Endodermal cell (in vitro differentiated cells): Measurements from ENCODE around the gene BCAR1. TPM values are rescaled to one million over a fixed set of nuclear protein-coding genes. Genes with fewer than 3 reads are reported as not detected.

Experiments
- DNase-seq: peaks from one replicate; pipeline ENCODE4 v3.0.0-alpha.2; 2017
- H3K27ac ChIP-seq: 2 replicates; pipeline ENCODE4 v1.5.1; 2013; ENCODE audit warnings: mild to moderate bottlenecking, low read depth, low read length, moderate library complexity
- H3K27me3 ChIP-seq: 2 replicates; pipeline ENCODE4 v1.6.1; 2013; ENCODE audit warnings: mild to moderate bottlenecking, low read length, moderate library complexity; ENCODE audit not compliant: insufficient read depth, control insufficient read depth, poor library complexity, severe bottlenecking
- H3K36me3 ChIP-seq: 2 replicates; pipeline ENCODE4 v1.7.0; 2013; ENCODE audit warnings: mild to moderate bottlenecking, low read length, moderate library complexity; ENCODE audit not compliant: control insufficient read depth, insufficient read depth
- H3K4me1 ChIP-seq: one replicate; pipeline ENCODE4 v1.7.0; 2013; ENCODE audit warnings: low read length; ENCODE audit not compliant: control insufficient read depth, insufficient read depth
- H3K4me3 ChIP-seq: 2 replicates; pipeline ENCODE4 v1.5.1; 2013; ENCODE audit warnings: mild to moderate bottlenecking, low read length, moderate library complexity
- H3K9ac ChIP-seq: 2 replicates; pipeline ENCODE4 v1.6.1; 2013; ENCODE audit warnings: mild to moderate bottlenecking, low read length, moderate library complexity; ENCODE audit not compliant: poor library complexity, severe bottlenecking; ENCODE audit errors: extremely low read depth
- H3K9me3 ChIP-seq: 2 replicates; pipeline ENCODE4 v1.6.1; 2013; ENCODE audit warnings: mild to moderate bottlenecking, low read length, moderate library complexity; ENCODE audit not compliant: control insufficient read depth
- H3K27ac Mint-ChIP-seq: 2 replicates; pipeline ENCODE4 v1.8.0; 2020; ENCODE audit warnings: mixed read lengths
- H3K27me3 Mint-ChIP-seq: 2 replicates; pipeline ENCODE4 v1.8.0; 2021; ENCODE audit warnings: mild to moderate bottlenecking, mixed read lengths; ENCODE audit not compliant: insufficient read depth
- H3K36me3 Mint-ChIP-seq: 2 replicates; pipeline ENCODE4 v1.8.0; 2020; ENCODE audit warnings: low read depth, mixed read lengths
- H3K4me1 Mint-ChIP-seq: 2 replicates; pipeline ENCODE4 v1.8.0; 2020; ENCODE audit warnings: mixed read lengths
- H3K4me3 Mint-ChIP-seq: 2 replicates; pipeline ENCODE4 v1.8.0; 2020; ENCODE audit warnings: mild to moderate bottlenecking, moderate library complexity, mixed read lengths
- H3K9me3 Mint-ChIP-seq: 2 replicates; pipeline ENCODE4 v1.8.0; 2020; ENCODE audit warnings: mild to moderate bottlenecking, mixed read lengths
- WGBS, 2 experiments: methylation state at CpG; one replicate each; pipeline versions ENCODE4 v1.1.5 to v1.1.7; 2013; ENCODE audit warnings: missing lambda C conversion rate in 2 of 2, mixed read lengths in 1 of 2; ENCODE audit not compliant: insufficient coverage in 1 of 2, insufficient read length in 1 of 2; 5-methylcytosine and 5-hydroxymethylcytosine counted together
- total RNA-seq, 2 donors: library from RNA; stranded (reverse); fragmentation: NEBNext Ultra II Directional in 1 of 2; extraction: Animal tissue kit (Norgen Biotek cat#: 25700) in 1 of 2; gene quantifications; 2 replicates in 1 of 2; 3 replicates in 1 of 2; pipeline ENCODE4 v1.2.1, GENCODE V29; 2021
- TF ChIP-seq, protein P1 (sequence below): fragments of 200-600 bp; sonication (generic); conservative IDR thresholded peaks from 2 replicates; pipeline ENCODE4 v1.5.0; 2021; ENCODE audit warnings: antibody characterized with exemption, mild to moderate bottlenecking

BCAR1 gene
- total RNA-seq, 2 donors from 2014 or later = 56.2 to 74.3 TPM

DNA sequence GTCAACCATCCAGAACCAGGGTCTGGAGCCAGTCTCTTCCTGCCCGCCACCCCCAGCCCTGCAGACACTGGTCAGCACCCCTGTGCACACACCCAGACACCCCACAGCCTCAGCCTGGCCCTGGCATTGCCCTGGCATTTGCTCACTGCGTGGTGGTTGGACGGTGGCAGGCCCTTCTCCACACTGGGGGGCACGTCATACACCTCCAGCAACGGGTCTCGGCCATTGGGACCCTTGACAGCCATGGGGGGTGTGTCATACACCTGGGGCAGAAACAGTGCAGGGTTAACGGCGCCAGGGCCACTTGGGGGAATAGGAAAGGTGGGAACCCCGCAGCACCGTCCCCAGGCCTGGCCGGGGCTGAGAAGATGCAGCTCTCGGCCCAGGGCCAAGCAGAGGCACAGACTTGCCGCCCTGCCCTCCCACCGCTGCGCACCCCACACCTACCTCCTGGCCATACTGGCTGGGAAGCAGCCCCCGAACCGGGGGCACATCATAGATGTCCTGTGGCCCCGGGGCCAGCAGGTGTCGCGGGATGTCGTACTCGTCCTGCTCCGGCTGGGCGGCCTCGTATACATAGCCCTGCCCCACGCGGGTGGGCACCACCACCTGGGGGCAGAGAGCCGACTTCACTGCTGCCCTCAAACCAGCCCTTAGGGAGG, 14.6 kb downstream of the BCAR1 start:
- Mint-ChIP-seq H3K4me3 (no peak overlapping the region), H3K36me3 (peaks cover 50% of the 10 kb centered on the region), H3K4me1 (no peaks in the 10 kb centered on the region), H3K27ac (no peak overlapping the region), H3K27me3 (no peaks in the 10 kb centered on the region), H3K9me3 (no peaks in the 10 kb centered on the region)
- Histone ChIP-seq H3K9ac (no peak overlapping the region), H3K9me3 (no peaks in the 10 kb centered on the region), H3K27ac (no peak overlapping the region), H3K4me3 (no peak overlapping the region), H3K27me3 (no peaks in the 10 kb centered on the region), H3K4me1 (no peaks in the 10 kb centered on the region), H3K36me3 (peaks cover 29% of the 10 kb centered on the region)
- TF ChIP-seq, protein P1, sequence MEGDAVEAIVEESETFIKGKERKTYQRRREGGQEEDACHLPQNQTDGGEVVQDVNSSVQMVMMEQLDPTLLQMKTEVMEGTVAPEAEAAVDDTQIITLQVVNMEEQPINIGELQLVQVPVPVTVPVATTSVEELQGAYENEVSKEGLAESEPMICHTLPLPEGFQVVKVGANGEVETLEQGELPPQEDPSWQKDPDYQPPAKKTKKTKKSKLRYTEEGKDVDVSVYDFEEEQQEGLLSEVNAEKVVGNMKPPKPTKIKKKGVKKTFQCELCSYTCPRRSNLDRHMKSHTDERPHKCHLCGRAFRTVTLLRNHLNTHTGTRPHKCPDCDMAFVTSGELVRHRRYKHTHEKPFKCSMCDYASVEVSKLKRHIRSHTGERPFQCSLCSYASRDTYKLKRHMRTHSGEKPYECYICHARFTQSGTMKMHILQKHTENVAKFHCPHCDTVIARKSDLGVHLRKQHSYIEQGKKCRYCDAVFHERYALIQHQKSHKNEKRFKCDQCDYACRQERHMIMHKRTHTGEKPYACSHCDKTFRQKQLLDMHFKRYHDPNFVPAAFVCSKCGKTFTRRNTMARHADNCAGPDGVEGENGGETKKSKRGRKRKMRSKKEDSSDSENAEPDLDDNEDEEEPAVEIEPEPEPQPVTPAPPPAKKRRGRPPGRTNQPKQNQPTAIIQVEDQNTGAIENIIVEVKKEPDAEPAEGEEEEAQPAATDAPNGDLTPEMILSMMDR = no peak
- DNase-seq = no peak
- WGBS, 2 experiments = 94 to 99% methylated on average over 12 to 28 of the region's 28 CpGs

GRCh38 chr16:75236232-75236631, 15.2 kb downstream of the BCAR1 start:
- Mint-ChIP-seq H3K4me1 (no peaks in the 10 kb centered on the region), H3K27me3 (no peaks in the 10 kb centered on the region), H3K36me3 (peaks cover 50% of the 10 kb centered on the region), H3K27ac (no peak overlapping the region), H3K4me3 (no peak overlapping the region), H3K9me3 (no peaks in the 10 kb centered on the region)
- H3K36me3 ChIP-seq = peaks cover 33% of the 10 kb centered on the region
- H3K27ac ChIP-seq = no peak overlapping the region
- TF ChIP-seq, protein P1 = no peak
- H3K4me3 ChIP-seq = no peak overlapping the region
- no peaks in the 10 kb centered on the region for H3K27me3 ChIP-seq
- H3K9ac ChIP-seq = no peak overlapping the region
- H3K4me1 ChIP-seq = no peaks in the 10 kb centered on the region
- DNase-seq = no peak
- WGBS, 2 experiments = 91 to 94% methylated on average over 5 to 7 of the region's 7 CpGs
- H3K9me3 ChIP-seq = no peaks in the 10 kb centered on the region

DNA sequence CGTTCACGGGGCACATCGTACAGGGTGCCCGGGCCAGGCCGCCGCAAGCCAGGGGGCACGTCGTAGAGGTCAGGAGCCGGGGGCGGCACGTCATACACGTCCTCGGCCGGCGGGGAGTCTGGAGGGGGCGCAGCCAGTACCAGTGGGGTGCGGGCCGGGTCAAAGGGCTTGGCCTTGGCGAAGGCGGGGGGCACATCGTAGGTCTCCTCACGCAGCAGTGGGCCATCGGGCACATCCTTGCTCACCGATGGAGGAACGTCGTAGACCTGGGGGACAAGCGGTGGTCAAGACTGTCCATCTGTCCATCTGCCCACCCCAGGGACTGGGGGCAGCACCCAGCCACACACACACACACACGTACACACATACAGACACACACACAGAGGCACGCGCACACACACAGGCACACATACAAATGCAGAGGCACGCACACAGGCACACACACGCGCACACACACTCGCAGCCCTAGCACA, 15.7 kb downstream of the BCAR1 start:
- Histone ChIP-seq H3K9me3 (no peaks in the 10 kb centered on the region), H3K9ac (no peak overlapping the region), H3K27me3 (no peaks in the 10 kb centered on the region), H3K4me3 (no peak overlapping the region), H3K27ac (no peak overlapping the region), H3K4me1 (no peaks in the 10 kb centered on the region), H3K36me3 (peaks cover 30% of the 10 kb centered on the region)
- TF ChIP-seq, protein P1 = no peak
- no peak for DNase-seq
- H3K9me3 Mint-ChIP-seq = no peaks in the 10 kb centered on the region
- no peaks in the 10 kb centered on the region for H3K27me3 Mint-ChIP-seq
- WGBS, 2 experiments = 93 to 95% methylated on average over 21 to 34 of the region's 34 CpGs
- peaks cover 47% of the 10 kb centered on the region for H3K36me3 Mint-ChIP-seq
- no peak overlapping the region for H3K4me3 Mint-ChIP-seq
- H3K4me1 Mint-ChIP-seq = no peaks in the 10 kb centered on the region
- H3K27ac Mint-ChIP-seq = no peak overlapping the region
